OCI-LY1 (cell line): Measurements from ENCODE around the gene GAS2L2.

Source experiments
- H2AFZ ChIP-seq: fragments of 200-600 bp; sonication (generic), shearing (Covaris generic); 2 replicates; pipeline ENCODE4 v1.6.0; 2014; ENCODE audit warnings: antibody characterized with exemption, mild to moderate bottlenecking, low read length
- H3F3A ChIP-seq: fragments of 200-600 bp; sonication (generic), shearing (Covaris generic); 2 replicates; pipeline ENCODE4 v1.6.0; 2014; ENCODE audit warnings: mild to moderate bottlenecking, antibody characterized with exemption, low read length, moderate library complexity; ENCODE audit not compliant: insufficient read depth
- H3K27ac ChIP-seq: fragments of 200-600 bp; sonication (generic); 2 replicates; pipeline ENCODE4 v1.5.1; 2014; ENCODE audit warnings: low read length, mixed run types, mild to moderate bottlenecking, low read depth; ENCODE audit not compliant: poor library complexity, severe bottlenecking
- H3K27me3 ChIP-seq: fragments of 200-600 bp; sonication (generic); 2 replicates; pipeline ENCODE4 v1.6.0; 2014; ENCODE audit warnings: antibody characterized with exemption, mild to moderate bottlenecking, low read length, moderate library complexity; ENCODE audit not compliant: insufficient read depth
- H3K36me3 ChIP-seq: fragments of 200-600 bp; sonication (generic); 2 replicates; pipeline ENCODE4 v1.6.1; 2014; ENCODE audit warnings: mild to moderate bottlenecking, antibody characterized with exemption, low read length, moderate library complexity, mixed read lengths; ENCODE audit not compliant: insufficient read depth
- H3K4me1 ChIP-seq: fragments of 200-600 bp; sonication (generic); 2 replicates; pipeline ENCODE4 v1.5.1; 2014; ENCODE audit warnings: mild to moderate bottlenecking, low read length, moderate library complexity; ENCODE audit not compliant: insufficient read depth, severe bottlenecking
- H3K4me2 ChIP-seq: fragments of 200-600 bp; sonication (generic), shearing (Covaris generic); 2 replicates; pipeline ENCODE4 v1.6.1; 2014; ENCODE audit warnings: low read length
- H3K4me3 ChIP-seq: fragments of 200-600 bp; sonication (generic); 2 replicates; pipeline ENCODE4 v1.5.1; 2014; ENCODE audit warnings: low read length, low read depth, mild to moderate bottlenecking, mixed read lengths; ENCODE audit not compliant: poor library complexity, severe bottlenecking
- H3K79me2 ChIP-seq: fragments of 200-600 bp; shearing (Covaris generic); 2 replicates; pipeline ENCODE4 v1.6.1; 2016; ENCODE audit warnings: mixed run types, low read length, mixed read lengths; ENCODE audit not compliant: insufficient read depth
- H3K9ac ChIP-seq: fragments of 200-600 bp; sonication (generic), shearing (Covaris generic); 2 replicates; pipeline ENCODE4 v1.6.1; 2014; ENCODE audit warnings: mild to moderate bottlenecking, low read length, mixed read lengths
- H3K9me2 ChIP-seq: fragments of 200-600 bp; sonication (generic), shearing (Covaris generic); 2 replicates; pipeline ENCODE4 v1.6.1; 2014; ENCODE audit warnings: low read depth, mild to moderate bottlenecking, low read length, mixed read lengths
- H3K9me3 ChIP-seq: fragments of 200-600 bp; shearing (Covaris generic); 2 replicates; pipeline ENCODE4 v1.6.1; 2014; ENCODE audit warnings: low read length, mixed read lengths
- H4K20me1 ChIP-seq: fragments of 200-600 bp; sonication (generic), shearing (Covaris generic); 2 replicates; pipeline ENCODE4 v1.6.0; 2016; ENCODE audit warnings: mild to moderate bottlenecking, low read length; ENCODE audit not compliant: insufficient read depth
- CTCF ChIP-seq: fragments of 200-600 bp; sonication (generic), shearing (Covaris generic); IDR thresholded peaks from 2 replicates; pipeline ENCODE4 v1.5.1; 2017; ENCODE audit warnings: mild to moderate bottlenecking, antibody characterized with exemption, low read length, moderate library complexity, mixed read lengths
- EZH2 ChIP-seq: fragments of 200-600 bp; sonication (generic), shearing (Covaris generic); IDR thresholded peaks from 2 replicates; pipeline ENCODE4 v1.8.0; 2017; ENCODE audit warnings: borderline replicate concordance, mixed run types, mild to moderate bottlenecking, antibody characterized with exemption, low read length, moderate library complexity, mixed read lengths

Gene GAS2L2

GRCh38 chr17:35734396-35734795 lies 18.6 kb downstream of the GAS2L2 start:
- Histone ChIP-seq H3K27me3 (no peaks in the 10 kb centered on the region; the same call in none of the 2 replicates), H4K20me1 (no peaks in the 10 kb centered on the region), H3K27ac (no peak overlapping the region), H2AFZ (no peak overlapping the region), H3K9me3 (no peaks in the 10 kb centered on the region), H3K4me2 (no peak overlapping the region), H3K9me2 (no peaks in the 10 kb centered on the region), H3K79me2 (no peaks in the 10 kb centered on the region), H3K36me3 (no peaks in the 10 kb centered on the region), H3F3A (no peaks in the 10 kb centered on the region), H3K4me1 (no peaks in the 10 kb centered on the region), H3K9ac (no peak overlapping the region), H3K4me3 (no peak overlapping the region)
- TF ChIP-seq EZH2 = no peak
- TF ChIP-seq CTCF = no peak

GRCh38 chr17:35733366-35733765 lies 19.7 kb downstream of the GAS2L2 start:
- H3K27ac ChIP-seq = no peak overlapping the region
- no peak overlapping the region for H3K4me2 ChIP-seq
- H3K4me3 ChIP-seq = no peak overlapping the region

GRCh38 chr17:35732806-35733136 lies 20.3 kb downstream of the GAS2L2 start:
- Histone ChIP-seq H3K9me2 (no peaks in the 10 kb centered on the region), H3K9me3 (no peaks in the 10 kb centered on the region), H4K20me1 (no peaks in the 10 kb centered on the region), H3K27ac (no peak overlapping the region), H3F3A (no peaks in the 10 kb centered on the region), H3K4me1 (peaks cover 1% of the 10 kb centered on the region), H2AFZ (no peak overlapping the region), H3K79me2 (no peaks in the 10 kb centered on the region), H3K36me3 (no peaks in the 10 kb centered on the region), H3K9ac (no peak overlapping the region), H3K4me3 (no peak overlapping the region), H3K27me3 (no peaks in the 10 kb centered on the region; the same call in none of the 2 replicates), H3K4me2 (no peak overlapping the region)
- no peak for TF ChIP-seq EZH2
- no peak for TF ChIP-seq CTCF

More at GRCh38 chr17:35733366-35733765, 19.7 kb downstream of the GAS2L2 start:
- no peaks in the 10 kb centered on the region for H3F3A ChIP-seq
- no peaks in the 10 kb centered on the region for H3K9me3 ChIP-seq
- no peaks in the 10 kb centered on the region for H3K9me2 ChIP-seq
- H2AFZ ChIP-seq = no peak overlapping the region
- no peak overlapping the region for H3K9ac ChIP-seq
- no peaks in the 10 kb centered on the region for H4K20me1 ChIP-seq
- H3K36me3 ChIP-seq = no peaks in the 10 kb centered on the region
- no peaks in the 10 kb centered on the region for H3K79me2 ChIP-seq
- H3K4me1 ChIP-seq = no peaks in the 10 kb centered on the region
- TF ChIP-seq CTCF = no peak
- no peak for TF ChIP-seq EZH2
- H3K27me3 ChIP-seq = no peaks in the 10 kb centered on the region; the same call in none of the 2 replicates
